ENCODE results near the gene NRXN2. TPM values are rescaled to one million over a fixed set of nuclear protein-coding genes. Genes with fewer than 3 reads are reported as not detected.

NRXN2 gene
- total and polyA plus RNA-seq, 2 of the 13 experiments (the other 11 are each of a cell fraction or from before 2014, with no cell fraction given), result not detected

GRCh38 chr11:64586366-64586765 is 136.6 kb downstream of the NRXN2 start:
- no peak for ATAC-seq
- no TSS peak for BruUV-seq (replicated peaks)
- Histone ChIP-seq H3K27me3 (ENCODE audit: control insufficient read depth in 1 of 2, insufficient read depth in 2 of 2, low read length in 2 of 2) (peaks cover 4 to 5% of the 10 kb centered on the region in 2 experiments; a peak in 3 of 5 replicates), H3K9ac (ENCODE audit: insufficient read depth, low read depth, low read length) (no peak overlapping the region), H3K4me3 (replicated peaks in 1 of 3; ENCODE audit: insufficient read depth in 1 of 3, low read depth in 2 of 3, low read length in 3 of 3) (no peak overlapping the region), H3K79me2 (ENCODE audit: insufficient read depth, low read length) (no peaks in the 10 kb centered on the region), H3K27ac (ENCODE audit: extremely low read length, insufficient read depth, low read length) (no peak overlapping the region), H3K4me1 (ENCODE audit: insufficient read depth, low read length) (peaks cover 37% of the 10 kb centered on the region), H2AFZ (ENCODE audit: low read length) (no peak overlapping the region), H3K4me2 (ENCODE audit: low read depth, low read length) (no peak overlapping the region), H3K36me3 (replicated peaks in 1 of 2; ENCODE audit: control insufficient read depth in 1 of 2, insufficient read depth in 2 of 2, low read length in 2 of 2) (no peaks in the 10 kb centered on the region), H4K20me1 (ENCODE audit: insufficient read depth, low read length) (no peaks in the 10 kb centered on the region), H3K9me3 (ENCODE audit: low read length) (no peaks in the 10 kb centered on the region)
- no peak for FAIRE-seq
- CTCF ChIA-PET (ENCODE audit: low intra/inter-chr PET ratio, low total read pairs), result no interaction called here
- DNase-seq (ENCODE audit: low spot score), result no peak
- TF ChIP-seq PHB2 (IDR thresholded peaks at IDR 0.05; ENCODE audit: partially characterized antibody), result no peak
- no peak for TF ChIP-seq HNRNPK (IDR thresholded peaks at IDR 0.05; ENCODE audit: low read depth, low read length, poor library complexity, severe bottlenecking)
- TF ChIP-seq NR1H2 (CRISPR knock-in tag; IDR thresholded peaks at IDR 0.05; ENCODE audit: borderline replicate concordance, low read depth), result no peak
- no peak for TF ChIP-seq RAD21 (CRISPR knock-in tag; IDR thresholded peaks at IDR 0.05)
- TF ChIP-seq ZBTB33 (CRISPR knock-in tag; IDR thresholded peaks at IDR 0.05), result no peak
- TF ChIP-seq XBP1 (CRISPR knock-in tag; IDR thresholded peaks at IDR 0.05), result no peak
- TF ChIP-seq ZNF264 (CRISPR knock-in tag; IDR thresholded peaks at IDR 0.05), result no peak
- no peak for TF ChIP-seq THYN1 (CRISPR knock-in tag; IDR thresholded peaks at IDR 0.05; ENCODE audit: borderline replicate concordance, low read depth)
- no peak for TF ChIP-seq ZSCAN5A (CRISPR knock-in tag; IDR thresholded peaks at IDR 0.05; ENCODE audit: borderline replicate concordance)
- TF ChIP-seq TRIM24 (CRISPR knock-in tag; IDR thresholded peaks at IDR 0.05), result no peak
- no peak for TF ChIP-seq ZNF749 (CRISPR knock-in tag; IDR thresholded peaks at IDR 0.05; ENCODE audit: borderline replicate concordance)
- TF ChIP-seq PBX3 (CRISPR knock-in tag; IDR thresholded peaks at IDR 0.05; ENCODE audit: borderline replicate concordance), result no peak
- no peak for TF ChIP-seq USF2 (IDR thresholded peaks at IDR 0.05; ENCODE audit: low read depth, low read length)
- no peak for TF ChIP-seq USF2 (CRISPR knock-in tag; IDR thresholded peaks at IDR 0.05; ENCODE audit: borderline replicate concordance)
- no peak for TF ChIP-seq MYC (CRISPR knock-in tag; IDR thresholded peaks at IDR 0.05; ENCODE audit: borderline replicate concordance)
- no peak for TF ChIP-seq REPIN1 (CRISPR knock-in tag; IDR thresholded peaks at IDR 0.05; ENCODE audit: borderline replicate concordance, low read depth)
- TF ChIP-seq ZNF605 (CRISPR knock-in tag; IDR thresholded peaks at IDR 0.05), result no peak
- POLR2A ChIA-PET, result no interaction called here
- in situ Hi-C loops (cut with HindIII; ENCODE audit: extremely low pct_ligation_motif_present, low pct_unique_long_range_greater_than_20kb) (no loop called here), intact Hi-C loops (cut with micrococcal nuclease; ENCODE audit: unreplicated experiment) (no loop called here)
